Calu3 (cell line): ENCODE data around the gene CCDC27. TPM values are rescaled to one million over a fixed set of nuclear protein-coding genes. Genes with fewer than 3 reads are reported as not detected.

Experiments used
- BruUV-seq: library from RNA; stranded (reverse); fragments of 400-500 nt; replicated peaks from 2 replicates; lab custom pipeline; 2021; lab: Mats Ljungman, UMichigan
- CTCF ChIA-PET: fragments of 300-600 bp; sonication (Branson Sonifier 250); formaldehyde crosslinking; loops from one replicate; lab custom pipeline; 2022; ENCODE audit warnings: antibody characterized with exemption; lab: Charles Lee
- DNase-seq: peaks from one replicate; pipeline ENCODE4 v3.0.0; 2022
- H3K27ac Mint-ChIP-seq: one replicate; pipeline ENCODE4 v1.8.0; 2022; ENCODE audit warnings: mixed read lengths; ENCODE audit not compliant: unreplicated experiment
- H3K27me3 Mint-ChIP-seq: one replicate; pipeline ENCODE4 v1.8.0; 2022; ENCODE audit warnings: mixed read lengths; ENCODE audit not compliant: unreplicated experiment
- H3K36me3 Mint-ChIP-seq: one replicate; pipeline ENCODE4 v1.8.0; 2022; ENCODE audit warnings: mild to moderate bottlenecking, moderate library complexity, mixed read lengths; ENCODE audit not compliant: insufficient read depth, unreplicated experiment
- H3K4me1 Mint-ChIP-seq: one replicate; pipeline ENCODE4 v1.8.0; 2022; ENCODE audit warnings: mild to moderate bottlenecking, low read depth, mixed read lengths; ENCODE audit not compliant: unreplicated experiment
- H3K4me3 Mint-ChIP-seq: one replicate; pipeline ENCODE4 v1.8.0; 2022; ENCODE audit warnings: mild to moderate bottlenecking, low read depth, moderate library complexity, mixed read lengths; ENCODE audit not compliant: unreplicated experiment
- H3K9me3 Mint-ChIP-seq: one replicate; pipeline ENCODE4 v1.8.0; 2022; ENCODE audit warnings: low read depth, mixed read lengths; ENCODE audit not compliant: unreplicated experiment
- intact Hi-C: fragments of 100-400 bp; cut with micrococcal nuclease; formaldehyde crosslinking; loops from one replicate; pipeline ENCODE4 v1.10.0; 2022; ENCODE audit not compliant: unreplicated experiment
- total RNA-seq: library from RNA; stranded (reverse); gene quantifications from 2 replicates; pipeline ENCODE4 v1.2.3, GENCODE V29; 2022
- TF ChIP-seq, protein P1 (sequence below): fragments of 200-600 bp; IDR thresholded peaks from one replicate; pipeline ENCODE4 v1.8.0; 2022; ENCODE audit warnings: antibody characterized with exemption; ENCODE audit not compliant: unreplicated experiment

The CCDC27 gene
- total RNA-seq, 1 experiment from 2014 or later: not detected

DNA sequence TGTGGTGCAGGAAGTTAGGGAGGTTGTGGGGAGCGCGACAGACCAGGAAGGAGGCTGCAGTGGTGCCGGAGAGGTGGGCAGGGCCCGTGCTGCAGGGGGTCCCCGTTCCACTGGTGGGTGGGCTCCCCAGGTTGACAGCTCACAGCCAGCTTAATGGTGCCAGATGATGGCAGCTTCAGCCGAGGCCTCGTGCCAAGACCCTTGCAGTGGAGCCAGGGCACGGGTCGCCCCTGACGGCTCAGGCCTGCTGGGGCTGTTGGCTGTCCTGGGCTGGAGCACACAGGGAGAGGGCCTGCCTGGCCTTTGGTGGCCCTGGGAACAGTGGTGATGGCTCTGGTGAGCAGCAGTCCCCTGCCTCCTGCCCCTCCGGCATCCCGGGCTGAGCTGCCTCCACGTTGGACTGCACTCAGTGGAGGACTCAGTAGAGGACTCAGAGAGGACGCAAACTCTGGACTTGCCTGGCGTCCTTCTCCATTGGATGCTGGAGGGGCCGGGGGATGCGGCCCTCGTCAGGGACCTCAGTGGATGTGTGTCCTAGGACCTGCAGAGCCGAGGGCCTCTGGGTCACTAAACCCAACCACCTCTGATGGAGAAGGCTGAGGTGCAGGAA lies 46.8 kb upstream of the CCDC27 start:
- DNase-seq: no peak
- no TSS peak for BruUV-seq
- TF ChIP-seq, protein P1, sequence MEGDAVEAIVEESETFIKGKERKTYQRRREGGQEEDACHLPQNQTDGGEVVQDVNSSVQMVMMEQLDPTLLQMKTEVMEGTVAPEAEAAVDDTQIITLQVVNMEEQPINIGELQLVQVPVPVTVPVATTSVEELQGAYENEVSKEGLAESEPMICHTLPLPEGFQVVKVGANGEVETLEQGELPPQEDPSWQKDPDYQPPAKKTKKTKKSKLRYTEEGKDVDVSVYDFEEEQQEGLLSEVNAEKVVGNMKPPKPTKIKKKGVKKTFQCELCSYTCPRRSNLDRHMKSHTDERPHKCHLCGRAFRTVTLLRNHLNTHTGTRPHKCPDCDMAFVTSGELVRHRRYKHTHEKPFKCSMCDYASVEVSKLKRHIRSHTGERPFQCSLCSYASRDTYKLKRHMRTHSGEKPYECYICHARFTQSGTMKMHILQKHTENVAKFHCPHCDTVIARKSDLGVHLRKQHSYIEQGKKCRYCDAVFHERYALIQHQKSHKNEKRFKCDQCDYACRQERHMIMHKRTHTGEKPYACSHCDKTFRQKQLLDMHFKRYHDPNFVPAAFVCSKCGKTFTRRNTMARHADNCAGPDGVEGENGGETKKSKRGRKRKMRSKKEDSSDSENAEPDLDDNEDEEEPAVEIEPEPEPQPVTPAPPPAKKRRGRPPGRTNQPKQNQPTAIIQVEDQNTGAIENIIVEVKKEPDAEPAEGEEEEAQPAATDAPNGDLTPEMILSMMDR: no peak
- Mint-ChIP-seq H3K36me3 (no peaks in the 10 kb centered on the region), H3K4me1 (no peaks in the 10 kb centered on the region), H3K27ac (no peak overlapping the region), H3K9me3 (no peaks in the 10 kb centered on the region), H3K27me3 (no peaks in the 10 kb centered on the region), H3K4me3 (no peak overlapping the region)
- intact Hi-C loops: no loop called here
- CTCF ChIA-PET: no interaction called here

DNA sequence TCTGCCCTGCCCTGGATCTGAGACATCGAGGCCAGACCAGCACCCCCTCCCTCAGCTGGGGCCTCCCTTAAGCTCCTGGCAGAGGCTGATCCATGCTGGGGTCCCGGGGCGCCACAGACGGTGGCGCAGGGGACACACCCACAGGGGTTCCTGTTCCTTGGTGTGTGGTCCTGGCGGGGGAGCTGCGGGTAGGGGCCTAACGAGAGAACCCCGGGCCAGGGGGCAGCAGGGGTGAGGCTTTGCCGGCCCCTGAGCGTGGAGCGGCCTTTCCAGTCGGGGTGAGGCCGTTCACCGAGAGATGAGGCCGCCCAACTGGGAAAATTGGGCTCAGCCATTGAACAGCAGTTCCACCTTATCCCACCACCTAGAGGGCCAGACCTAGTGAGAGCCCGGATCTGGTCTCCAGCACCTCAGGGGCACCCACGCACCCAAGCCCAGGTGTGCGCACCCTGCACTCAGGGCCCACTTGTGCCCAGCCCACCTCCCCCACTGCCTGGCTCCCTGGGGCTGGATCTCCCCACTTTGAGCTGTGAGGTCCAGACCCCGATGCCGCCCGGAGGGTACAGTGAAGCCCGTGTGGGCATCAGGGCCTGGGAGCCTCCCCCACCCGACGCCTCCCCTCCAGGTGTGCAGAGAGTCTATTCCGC lies 45.5 kb upstream of the CCDC27 start:
- H3K36me3 Mint-ChIP-seq: no peaks in the 10 kb centered on the region
- CTCF ChIA-PET: no interaction called here
- H3K9me3 Mint-ChIP-seq: no peaks in the 10 kb centered on the region
- H3K27me3 Mint-ChIP-seq: peaks cover 8% of the 10 kb centered on the region
- TF ChIP-seq, protein P1: no peak
- no peak overlapping the region for H3K4me3 Mint-ChIP-seq
- H3K4me1 Mint-ChIP-seq: no peaks in the 10 kb centered on the region
- no TSS peak for BruUV-seq
- no peak for DNase-seq
- intact Hi-C loops: no loop called here
- no peak overlapping the region for H3K27ac Mint-ChIP-seq

DNA sequence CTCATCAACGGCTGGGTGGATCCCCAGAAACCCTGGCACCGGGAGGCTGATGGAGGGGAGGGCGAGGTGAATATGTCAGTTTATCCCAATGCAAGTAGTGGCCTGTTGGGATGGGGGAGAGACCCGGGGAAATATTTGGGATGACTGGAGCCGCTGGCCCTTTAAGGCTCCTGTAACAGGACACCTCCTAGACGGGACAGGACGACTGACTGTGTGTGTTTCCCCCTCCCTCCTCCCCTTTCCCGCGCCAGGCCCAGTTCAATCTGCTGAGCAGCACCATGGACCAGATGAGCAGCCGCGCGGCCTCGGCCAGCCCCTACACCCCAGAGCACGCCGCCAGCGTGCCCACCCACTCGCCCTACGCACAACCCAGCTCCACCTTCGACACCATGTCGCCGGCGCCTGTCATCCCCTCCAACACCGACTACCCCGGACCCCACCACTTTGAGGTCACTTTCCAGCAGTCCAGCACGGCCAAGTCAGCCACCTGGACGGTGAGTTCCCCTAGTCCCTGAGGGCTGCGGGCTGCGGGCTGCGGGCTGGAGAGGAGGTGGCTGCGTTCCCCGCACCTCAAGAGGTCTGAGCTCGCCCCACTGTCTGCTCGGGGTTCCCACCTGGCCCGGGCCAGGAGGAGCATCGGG lies 44.8 kb upstream of the CCDC27 start:
- no peak for DNase-seq
- H3K36me3 Mint-ChIP-seq: no peaks in the 10 kb centered on the region
- H3K4me3 Mint-ChIP-seq: no peak overlapping the region
- no peaks in the 10 kb centered on the region for H3K4me1 Mint-ChIP-seq
- TF ChIP-seq, protein P1: no peak
- H3K9me3 Mint-ChIP-seq: no peaks in the 10 kb centered on the region
- CTCF ChIA-PET: no interaction called here
- H3K27ac Mint-ChIP-seq: no peak overlapping the region
- intact Hi-C loops: no loop called here
- no TSS peak for BruUV-seq
- H3K27me3 Mint-ChIP-seq: peaks cover 15% of the 10 kb centered on the region

DNA sequence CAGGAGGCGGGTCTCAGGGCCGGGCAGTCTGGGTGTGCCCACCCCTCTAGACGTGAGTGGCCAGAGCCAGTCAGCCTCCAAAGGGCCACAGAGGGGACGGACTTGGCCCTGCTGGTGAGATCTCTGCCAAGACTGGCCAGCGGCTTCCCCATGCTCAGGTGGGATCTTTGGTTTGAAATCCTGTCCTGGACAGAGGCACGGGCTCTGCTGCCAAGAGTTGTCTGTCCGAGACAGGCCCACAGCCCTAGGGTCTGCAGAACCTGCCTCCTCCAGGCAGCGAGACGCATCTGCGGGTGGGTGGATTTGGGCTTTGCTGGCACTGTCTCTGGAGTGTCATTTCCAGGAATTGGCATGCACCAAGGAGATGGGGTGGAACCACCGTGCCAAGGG lies 44.3 kb upstream of the CCDC27 start:
- no peak overlapping the region for H3K4me3 Mint-ChIP-seq
- intact Hi-C loops: no loop called here
- CTCF ChIA-PET: no interaction called here

More for the DNA sequence above, 44.3 kb upstream of the CCDC27 start:
- TF ChIP-seq, protein P1: no peak
- BruUV-seq: no TSS peak
- no peak overlapping the region for H3K27ac Mint-ChIP-seq
- no peaks in the 10 kb centered on the region for H3K9me3 Mint-ChIP-seq
- H3K27me3 Mint-ChIP-seq: peaks cover 15% of the 10 kb centered on the region
- DNase-seq: no peak
- no peaks in the 10 kb centered on the region for H3K4me1 Mint-ChIP-seq
- no peaks in the 10 kb centered on the region for H3K36me3 Mint-ChIP-seq
